GM18873 (cell line): ENCODE data around the gene N4BP3.
"Not testable (repeated sequence)": the region's sequence is repeated elsewhere in the genome, so short reads cannot be mapped to it uniquely, and the experiment has no call there.

Experiments
- ATAC-seq: cut with Tn5 transposase; IDR thresholded peaks from one replicate; pipeline ENCODE4 v1.9.1; 2021; ENCODE audit warnings: mild to moderate bottlenecking, moderate library complexity, moderate number of reproducible peaks; ENCODE audit not compliant: unreplicated experiment, low FRiP score

Gene N4BP3

DNA sequence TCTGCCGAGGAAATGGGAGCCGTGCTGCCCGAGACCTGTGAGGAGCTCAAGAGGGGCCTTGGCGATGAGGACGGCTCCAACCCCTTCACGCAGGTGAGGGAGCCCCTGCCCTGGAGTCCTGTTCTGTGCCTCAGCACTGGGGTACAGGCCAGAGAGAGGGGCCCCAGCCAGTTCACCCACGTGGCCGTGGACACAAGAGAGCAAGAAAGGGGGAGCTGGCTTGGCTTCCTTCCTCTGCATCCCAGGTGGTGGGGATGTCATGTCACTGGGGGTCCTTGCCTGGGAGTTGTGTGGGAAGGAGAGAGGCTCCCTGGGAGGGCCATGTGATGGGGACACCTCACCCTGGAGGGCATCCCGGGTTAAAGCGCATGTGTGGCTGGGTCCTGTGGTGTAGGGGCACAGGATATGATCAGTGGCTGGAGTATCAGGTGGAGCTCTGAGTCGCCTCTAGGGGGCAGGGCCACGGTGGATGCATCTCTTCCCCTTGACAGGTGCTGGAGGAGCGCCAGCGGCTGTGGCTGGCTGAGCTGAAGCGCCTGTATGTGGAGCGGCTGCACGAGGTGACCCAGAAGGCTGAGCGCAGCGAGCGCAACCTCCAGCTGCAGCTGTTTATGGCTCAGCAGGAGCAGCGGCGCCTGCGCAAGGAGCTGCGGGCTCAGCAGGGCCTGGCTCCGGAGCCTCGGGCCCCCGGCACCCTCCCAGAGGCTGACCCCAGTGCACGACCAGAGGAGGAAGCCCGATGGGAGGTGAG, 7.5 kb downstream of the N4BP3 start:
- ATAC-seq = peak; percentile 58

DNA sequence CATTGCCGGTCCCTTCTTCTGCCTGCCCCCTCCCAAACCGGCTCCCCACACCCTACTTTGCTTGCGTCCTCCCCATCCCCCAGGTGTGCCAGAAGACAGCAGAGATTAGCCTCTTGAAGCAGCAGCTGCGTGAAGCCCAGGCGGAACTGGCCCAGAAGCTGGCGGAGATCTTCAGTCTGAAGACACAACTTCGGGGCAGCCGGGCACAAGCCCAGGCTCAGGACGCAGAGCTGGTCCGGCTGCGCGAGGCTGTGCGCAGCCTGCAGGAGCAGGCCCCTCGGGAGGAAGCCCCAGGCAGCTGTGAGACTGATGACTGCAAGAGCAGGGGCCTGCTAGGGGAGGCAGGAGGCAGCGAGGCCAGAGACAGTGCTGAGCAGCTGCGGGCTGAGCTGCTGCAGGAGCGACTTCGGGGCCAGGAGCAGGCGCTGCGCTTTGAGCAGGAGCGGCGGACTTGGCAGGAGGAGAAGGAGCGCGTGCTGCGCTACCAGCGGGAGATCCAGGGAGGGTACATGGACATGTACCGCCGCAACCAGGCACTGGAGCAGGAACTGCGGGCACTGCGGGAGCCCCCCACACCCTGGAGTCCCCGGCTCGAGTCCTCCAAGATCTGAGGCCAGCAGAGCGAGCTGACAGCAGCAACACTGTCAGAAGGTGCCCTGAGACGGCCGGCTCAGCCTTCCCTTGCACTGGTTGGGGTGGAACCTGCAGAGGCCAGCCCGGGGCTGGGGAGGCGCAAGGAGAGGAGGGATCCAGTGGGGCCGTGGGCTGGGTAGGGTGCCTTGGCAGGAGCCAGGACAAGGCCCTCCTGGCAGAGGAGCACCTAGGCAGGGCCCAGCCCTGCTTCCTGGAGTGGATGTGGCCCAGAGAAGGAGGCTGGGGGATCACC, 8.3 kb downstream of the N4BP3 start:
- no peak for ATAC-seq

GRCh38 chr5:178122346-178122745, 9.0 kb downstream of the N4BP3 start:
- ATAC-seq = no peak

DNA sequence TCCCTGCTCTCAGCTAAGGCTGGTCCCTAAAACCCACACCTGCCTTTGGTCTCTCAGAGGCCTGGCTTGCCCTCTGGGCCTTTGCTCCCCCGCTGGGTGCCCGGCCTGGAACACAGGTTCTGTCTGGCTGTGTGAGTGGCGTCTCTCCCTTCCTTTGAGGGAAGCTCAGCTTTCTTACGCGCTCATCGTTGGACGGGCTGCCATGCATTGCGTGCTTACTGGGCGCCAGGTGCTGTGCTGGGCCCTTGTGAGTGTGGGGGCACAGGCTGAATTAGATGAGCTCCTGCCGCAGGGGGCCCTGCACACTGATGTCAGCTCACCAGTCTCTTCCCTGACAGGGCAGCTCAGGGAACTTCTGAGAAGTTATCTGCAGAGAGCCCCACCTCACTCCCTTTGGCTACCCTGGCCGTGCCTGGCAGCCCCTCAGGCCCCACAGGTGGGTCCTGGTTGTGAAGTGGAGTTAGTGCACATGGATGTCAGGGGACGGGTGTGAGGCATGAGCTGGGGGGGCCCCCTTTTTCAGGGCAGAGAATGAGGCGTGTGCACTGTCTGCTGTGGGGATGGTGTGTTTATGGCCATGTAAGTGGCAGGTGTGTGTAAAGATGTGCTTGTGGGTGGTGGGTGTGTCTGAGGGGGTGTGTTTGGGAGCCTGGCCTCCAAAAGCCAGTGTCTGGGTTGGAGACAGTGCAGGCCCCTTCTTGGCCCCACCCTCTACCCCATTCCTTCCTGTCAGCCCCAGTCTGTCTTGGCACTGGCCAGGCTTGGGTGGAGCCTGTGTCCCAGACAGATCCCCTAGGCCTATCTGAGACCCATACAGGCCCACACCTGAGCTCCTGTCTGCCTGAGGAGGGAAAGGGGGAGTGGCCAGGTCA, 10.0 kb downstream of the N4BP3 start:
- no peak for ATAC-seq

GRCh38 chr5:178123966-178124925, 10.9 kb downstream of the N4BP3 start:
- ATAC-seq = no peak

DNA sequence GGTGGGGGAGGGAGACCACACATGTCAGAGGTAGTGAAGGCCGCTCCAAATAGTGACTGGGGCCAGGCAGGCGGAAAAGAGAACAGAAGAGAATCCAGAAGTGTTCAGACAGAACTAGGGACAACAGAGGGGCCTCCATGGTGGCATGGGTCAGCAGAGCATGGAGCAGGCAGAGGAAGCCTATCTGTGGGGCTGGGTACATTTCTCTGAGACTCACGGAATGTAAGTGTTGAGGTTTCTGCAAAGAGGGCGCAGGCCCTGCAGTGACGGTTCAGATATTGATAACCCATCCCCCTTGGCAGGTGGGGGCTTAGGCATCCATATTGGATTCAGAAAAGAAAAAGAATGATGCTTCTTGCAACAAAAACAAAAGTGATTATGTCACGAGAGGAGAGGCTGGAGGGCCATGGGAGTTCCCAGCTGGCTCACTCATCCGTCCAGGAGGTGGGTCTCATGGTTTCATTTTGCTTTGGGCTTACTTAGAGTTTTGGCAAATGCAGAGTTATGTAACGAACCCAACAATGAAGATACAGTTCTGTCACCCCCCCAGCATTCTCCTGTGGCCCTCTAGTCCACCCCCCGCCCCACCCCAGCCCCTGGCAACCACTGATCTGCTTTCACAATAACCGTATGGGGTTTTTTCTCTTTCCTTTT, 12.0 kb downstream of the N4BP3 start:
- no peak for ATAC-seq

GRCh38 chr5:178126556-178126955, 13.2 kb downstream of the N4BP3 start:
- ATAC-seq = no peak

DNA sequence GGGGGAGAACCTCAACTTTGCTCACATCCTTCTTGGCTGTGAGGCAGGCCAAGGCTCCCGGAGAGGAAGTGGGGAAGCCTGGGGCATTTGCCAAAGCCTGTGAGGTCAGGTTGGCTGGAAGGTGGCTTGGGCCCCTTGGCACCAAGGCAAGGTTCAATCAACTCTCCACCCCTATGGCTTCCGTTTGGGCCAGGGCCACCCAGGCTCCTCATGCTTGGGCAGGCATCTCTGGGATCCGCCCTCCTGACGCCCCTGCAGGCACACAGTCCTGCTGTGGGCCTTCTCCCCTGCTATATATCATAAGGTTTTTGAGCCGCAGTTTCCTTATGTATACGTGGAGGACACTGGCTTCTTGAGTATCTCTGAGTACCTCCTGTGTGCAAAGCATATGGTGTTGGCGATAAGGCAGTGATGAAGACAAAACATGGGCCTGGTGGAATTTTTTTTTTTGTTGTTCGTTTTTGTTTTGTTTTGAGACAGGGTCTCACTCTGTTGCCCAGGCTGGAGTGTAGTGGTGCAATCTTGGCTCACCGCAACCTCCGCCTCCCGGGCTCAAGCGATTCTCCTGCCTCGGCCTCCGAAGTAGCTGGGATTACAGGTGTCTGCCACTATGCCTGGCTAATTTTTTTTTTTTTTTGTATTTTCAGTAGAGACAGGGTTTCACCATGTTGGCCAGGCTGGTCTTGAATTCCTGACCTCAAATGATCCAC, 14.1 kb downstream of the N4BP3 start:
- ATAC-seq = not testable (repeated sequence)

DNA sequence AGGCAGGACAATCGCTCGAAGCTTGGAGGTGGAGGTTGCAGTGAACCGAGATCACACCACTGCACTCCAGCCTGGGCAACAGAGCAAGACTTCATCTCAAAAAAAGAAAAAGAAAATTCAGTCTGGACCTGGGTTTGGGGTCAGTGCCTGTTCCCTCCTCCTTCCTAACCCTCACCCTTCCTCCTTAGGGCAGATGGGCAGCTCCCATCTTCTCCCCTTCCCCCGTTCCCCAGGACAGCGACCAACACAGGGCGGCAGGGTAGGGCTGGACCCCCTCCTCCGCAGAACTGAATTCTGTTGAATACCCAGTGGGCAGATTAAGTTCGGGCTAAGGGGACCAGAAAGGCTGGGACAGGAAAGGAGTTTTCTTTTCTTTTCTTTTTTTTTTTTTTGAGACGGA, 16.0 kb downstream of the N4BP3 start:
- ATAC-seq = no peak

GRCh38 chr5:178130234-178130575, 16.9 kb downstream of the N4BP3 start:
- not testable (repeated sequence) for ATAC-seq

GRCh38 chr5:178130576-178131445, 17.5 kb downstream of the N4BP3 start, which contains the start of gene RMND5B:
TSS of gene RMND5B (plus strand) at chr5:178131014. CDS start at chr5:178138120, 7,106 bp downstream.
- peak; percentile 55 for ATAC-seq

- no peak for ATAC-seq
Measured at GRCh38 chr5:178131446-178131996, 18.2 kb downstream of the N4BP3 start.

- ATAC-seq = no peak
Measured at GRCh38 chr5:178136990-178137389, 23.7 kb downstream of the N4BP3 start.

- ATAC-seq = no peak
Measured at GRCh38 chr5:178137991-178138390, 24.7 kb downstream of the N4BP3 start.

- ATAC-seq = no peak
Measured at GRCh38 chr5:178141550-178141949, 28.2 kb downstream of the N4BP3 start.

DNA sequence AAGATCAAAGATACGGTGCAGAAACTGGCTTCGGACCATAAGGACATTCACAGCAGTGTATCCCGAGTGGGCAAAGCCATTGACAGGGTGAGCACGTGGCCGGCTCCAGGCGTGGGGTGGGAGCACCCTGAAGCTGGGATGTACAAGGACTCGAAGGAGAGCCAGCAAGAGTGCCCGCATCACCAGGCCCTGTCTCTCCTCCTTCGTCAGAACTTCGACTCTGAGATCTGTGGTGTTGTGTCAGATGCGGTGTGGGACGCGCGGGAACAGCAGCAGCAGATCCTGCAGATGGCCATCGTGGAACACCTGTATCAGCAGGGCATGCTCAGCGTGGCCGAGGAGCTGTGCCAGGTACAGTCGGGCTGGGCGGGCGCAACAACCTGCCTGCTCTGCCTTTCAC, 29.3 kb downstream of the N4BP3 start:
- no peak for ATAC-seq

GRCh38 chr5:178143246-178143645, 29.9 kb downstream of the N4BP3 start:
- no peak for ATAC-seq
